HG03469 (cell line): ENCODE measurements around the gene MSMO1.
"Not testable (repeated sequence)": the region's sequence is repeated elsewhere in the genome, so short reads cannot be mapped to it uniquely, and the experiment has no call there.

ENCODE experiments used
- ATAC-seq: cut with Tn5 transposase; IDR thresholded peaks from one replicate; pipeline ENCODE4 v1.9.1; 2021; ENCODE audit warnings: mild to moderate bottlenecking, moderate library complexity, moderate number of reproducible peaks; ENCODE audit not compliant: unreplicated experiment

The MSMO1 gene

DNA sequence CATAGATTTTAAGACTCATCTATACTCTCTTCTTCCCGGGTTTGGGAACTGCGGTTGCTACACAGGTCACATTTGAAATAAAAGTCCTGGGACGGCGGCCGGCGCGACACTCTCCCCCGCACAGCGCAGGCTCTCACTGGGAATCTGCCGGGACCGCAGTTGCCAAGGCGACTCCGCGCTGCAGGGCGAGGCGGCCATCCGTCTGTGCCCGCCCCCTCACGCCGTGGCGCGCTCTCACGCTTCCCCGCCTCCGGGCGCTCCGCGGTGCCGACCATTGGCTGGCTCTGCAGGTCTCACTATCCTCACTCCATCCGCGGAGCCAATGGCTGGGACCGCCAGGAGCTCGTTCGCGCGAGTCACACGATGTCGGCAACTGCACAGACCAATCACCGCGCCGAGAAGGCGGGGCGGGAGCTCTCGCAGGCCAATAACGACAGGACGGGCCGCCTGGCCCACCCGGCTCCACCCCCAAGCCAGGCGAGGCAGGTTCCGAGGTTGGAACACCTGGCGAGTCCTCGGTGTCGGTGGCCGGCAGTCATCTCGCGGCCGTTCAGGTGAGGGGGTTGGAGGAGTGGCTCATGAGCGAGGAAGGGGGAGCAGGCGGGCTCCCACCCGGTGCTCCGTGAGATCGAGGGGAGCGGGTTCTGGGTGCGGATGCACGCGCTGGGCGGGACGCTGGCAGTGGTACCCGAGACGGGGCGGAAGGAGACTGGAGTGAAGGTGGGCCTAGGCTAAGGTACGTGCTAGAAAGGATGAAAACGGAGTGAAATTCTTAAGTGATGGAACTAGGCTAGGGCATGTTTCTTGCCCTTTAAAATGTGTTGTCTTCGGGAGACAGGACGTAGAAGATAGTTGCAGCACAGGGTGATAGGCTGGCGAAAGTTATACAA is at the start of gene MSMO1:
Gene MSMO1 (plus strand): TSS at position 459 of the 890 bp plus-strand sequence. CDS start 5,702 bp downstream, outside the sequence.
- ATAC-seq, result peak; percentile 99

DNA sequence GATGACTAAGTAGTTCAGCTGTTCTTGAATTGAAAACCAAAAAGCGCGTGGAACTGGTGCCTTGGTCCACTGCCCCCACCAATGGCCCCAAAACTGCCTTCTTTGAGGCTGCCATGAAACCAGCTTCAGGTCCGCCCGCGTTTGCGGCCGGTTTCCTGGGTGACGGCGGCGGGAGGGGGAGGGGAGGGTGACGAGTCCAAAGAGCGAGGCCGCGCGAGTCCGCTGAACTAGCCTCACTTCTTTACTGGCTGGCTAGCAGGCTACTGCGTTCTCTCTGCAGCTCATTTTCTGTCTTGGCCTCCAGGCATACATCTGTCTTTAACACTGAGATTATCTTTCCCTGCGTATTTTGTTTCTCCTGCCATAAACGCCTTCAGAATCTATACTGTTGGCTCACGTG is 47.9 kb upstream of the MSMO1 start:
- not testable (repeated sequence) for ATAC-seq

DNA sequence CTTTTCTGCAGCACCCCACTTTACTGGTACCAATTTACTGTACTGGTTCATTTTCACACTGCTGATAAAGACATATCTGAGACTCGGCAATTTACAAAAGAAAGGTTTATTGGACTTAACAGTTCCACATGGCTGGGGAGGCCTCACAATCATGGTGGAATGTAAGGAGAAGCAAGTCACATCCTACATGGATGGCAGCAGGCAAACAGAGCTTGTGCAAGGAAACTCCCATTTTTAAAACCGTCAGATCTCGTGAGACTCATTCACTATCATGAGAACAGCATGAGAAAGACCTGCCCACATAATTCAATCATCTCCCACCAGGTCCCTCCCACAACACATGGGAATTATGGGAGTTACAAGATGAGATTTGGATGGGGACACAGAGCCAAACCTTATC is 42.8 kb upstream of the MSMO1 start:
- ATAC-seq, result not testable (repeated sequence)

DNA sequence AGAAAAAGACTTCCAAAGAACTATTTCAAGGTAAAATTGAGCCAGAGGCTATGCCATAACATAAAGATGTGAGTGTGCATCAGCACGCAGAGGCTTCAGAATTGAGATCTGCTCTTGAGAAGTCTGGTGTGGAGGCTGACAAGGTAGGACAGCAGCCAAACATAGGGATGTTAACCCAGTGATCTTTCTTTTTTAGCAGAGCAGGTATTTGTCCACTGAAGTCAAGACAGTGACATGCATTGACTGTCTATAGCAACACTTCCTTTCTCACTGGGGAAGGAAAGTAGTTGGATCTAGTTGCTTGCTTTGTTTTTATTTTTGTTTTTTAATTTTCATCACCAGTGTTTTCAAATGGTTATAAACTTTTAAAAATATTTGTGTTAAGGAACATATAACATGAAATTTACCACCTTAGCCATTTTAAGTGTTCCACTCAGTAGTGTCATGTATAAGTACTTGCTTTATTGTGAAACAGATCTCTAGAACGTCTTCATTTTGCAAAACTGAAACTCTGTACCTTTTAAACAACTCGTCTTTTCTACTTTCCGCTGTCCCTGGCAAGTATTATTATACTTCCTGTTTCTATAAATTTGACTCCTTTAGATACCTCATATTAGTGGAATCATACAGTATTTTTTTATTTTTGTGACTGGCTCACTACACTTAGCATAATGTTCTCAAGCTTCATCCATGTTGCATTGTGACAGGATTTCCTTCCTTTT is 40.7 kb upstream of the MSMO1 start:
- ATAC-seq, result peak; percentile 72

DNA sequence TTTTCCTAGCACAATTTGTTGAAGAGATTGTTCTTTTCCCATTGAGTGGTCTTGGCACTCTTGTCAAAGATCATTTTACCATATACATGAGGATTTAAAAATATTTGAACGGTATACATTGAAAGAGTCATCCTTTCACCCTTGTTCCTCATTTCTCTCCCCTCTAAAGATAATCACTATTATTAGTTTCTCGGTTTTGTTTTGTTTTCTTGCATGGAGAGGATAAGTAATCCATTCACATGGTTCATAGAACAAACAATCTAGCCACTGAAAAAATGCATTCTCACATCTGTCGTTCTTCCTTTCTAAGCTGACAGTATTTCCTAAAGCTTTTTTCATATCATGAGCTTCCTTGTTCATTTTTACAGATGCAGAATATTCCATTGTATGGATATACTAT is 39.2 kb upstream of the MSMO1 start:
- ATAC-seq, result no peak

DNA sequence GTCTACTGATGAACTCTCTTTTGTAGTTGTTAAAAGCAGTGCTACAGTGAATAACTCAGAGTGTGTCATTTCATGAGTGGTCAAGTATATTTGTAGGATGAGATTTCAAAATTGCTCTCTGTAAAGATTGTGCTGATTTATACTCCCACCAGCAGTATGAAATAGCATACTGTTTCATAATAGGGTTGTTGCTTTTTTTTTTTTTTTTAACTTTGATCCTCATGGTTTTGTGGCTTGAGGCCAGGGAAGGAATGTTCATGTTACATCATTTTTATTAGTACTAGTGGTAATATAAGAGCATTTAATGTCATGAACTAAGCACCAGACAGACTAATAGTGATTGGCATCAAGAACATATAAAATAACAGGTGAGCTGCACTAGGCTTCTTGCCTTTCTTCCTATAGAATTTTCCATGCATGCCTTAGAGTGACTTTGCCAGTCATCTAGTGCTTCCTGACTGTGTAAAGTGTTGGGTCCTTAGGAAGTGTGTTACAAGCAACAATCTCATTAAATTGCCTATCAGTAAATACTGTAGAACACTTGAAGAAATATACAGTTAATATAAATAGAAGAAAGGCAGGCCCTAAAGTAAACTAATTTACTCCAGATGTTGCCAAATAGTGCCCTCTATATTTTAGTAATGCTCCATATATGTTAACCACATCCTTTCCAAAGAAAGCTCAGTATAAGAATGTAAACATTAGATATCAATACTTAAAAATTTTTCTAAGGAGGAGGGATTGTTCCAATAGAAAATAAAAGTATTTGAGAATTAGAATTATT is 38.6 kb upstream of the MSMO1 start:
- no peak for ATAC-seq

DNA sequence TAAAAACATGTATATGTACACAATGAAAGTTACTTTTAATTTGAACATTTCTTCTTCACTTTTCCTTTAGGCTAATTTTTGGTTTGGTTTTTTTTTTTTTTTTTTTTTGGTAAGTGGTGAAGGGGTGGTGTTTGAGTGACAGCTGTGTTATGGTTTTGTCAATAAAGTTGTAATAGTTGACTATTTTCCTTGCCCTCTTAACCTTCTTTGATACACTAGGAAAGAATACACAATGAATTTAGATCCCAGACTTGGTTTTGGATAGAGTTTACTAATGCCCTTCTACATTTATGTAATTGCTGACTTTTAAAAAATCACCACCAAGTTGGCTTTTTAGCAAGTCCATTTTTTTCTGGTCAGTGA is 38.1 kb upstream of the MSMO1 start:
- no peak for ATAC-seq

DNA sequence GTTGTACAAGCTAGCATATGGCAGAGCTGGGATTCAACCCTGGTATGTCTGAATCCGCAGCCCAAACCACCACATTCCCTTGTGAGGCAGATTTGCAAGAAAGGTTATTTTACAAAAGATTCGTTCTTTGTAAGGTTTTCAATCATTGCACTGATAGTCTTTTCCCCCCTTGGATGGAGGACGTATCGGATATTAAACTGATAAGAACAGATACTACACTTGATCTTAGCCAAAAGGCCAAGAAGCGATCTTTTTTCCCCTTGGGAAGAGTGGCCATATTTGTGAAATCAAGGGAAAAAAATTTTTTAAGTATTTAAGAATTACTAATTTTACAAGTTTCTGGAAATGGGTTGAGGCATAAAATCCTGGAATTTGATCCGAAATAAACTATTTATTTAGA is 34.4 kb upstream of the MSMO1 start:
- ATAC-seq, result no peak

DNA sequence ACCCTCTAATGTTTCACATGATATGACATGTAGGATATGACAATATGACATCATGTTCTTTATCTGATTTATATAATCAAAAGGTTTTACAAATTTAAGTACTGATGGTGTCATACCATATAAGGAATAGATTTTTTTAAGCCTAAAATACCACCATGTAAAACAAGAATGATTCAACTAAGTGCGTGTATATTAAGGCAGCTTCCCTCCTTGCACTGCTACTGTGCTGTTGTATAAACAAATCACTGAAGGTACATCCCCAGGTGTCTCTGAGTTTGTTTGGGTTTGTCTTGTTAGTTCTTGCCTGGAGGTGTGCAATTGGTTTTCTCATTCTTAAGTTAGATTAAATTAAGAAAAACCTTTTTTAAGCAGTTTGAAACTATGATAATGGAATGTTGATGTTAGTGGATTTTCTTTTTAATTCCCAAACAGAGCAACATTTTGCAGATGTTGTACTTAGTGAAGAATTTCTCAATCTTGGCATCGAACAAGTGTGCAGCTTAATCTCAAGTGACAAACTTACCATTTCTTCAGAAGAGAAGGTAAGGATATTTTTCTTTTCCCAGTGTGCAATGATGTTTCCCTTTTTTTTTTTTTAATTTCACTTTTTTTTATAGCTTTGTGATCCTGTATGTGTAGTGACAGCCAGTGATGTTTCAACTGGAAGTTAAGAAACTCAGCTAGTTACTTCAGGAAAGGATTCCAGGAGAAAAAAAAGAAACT is 33.4 kb upstream of the MSMO1 start:
- no peak for ATAC-seq

DNA sequence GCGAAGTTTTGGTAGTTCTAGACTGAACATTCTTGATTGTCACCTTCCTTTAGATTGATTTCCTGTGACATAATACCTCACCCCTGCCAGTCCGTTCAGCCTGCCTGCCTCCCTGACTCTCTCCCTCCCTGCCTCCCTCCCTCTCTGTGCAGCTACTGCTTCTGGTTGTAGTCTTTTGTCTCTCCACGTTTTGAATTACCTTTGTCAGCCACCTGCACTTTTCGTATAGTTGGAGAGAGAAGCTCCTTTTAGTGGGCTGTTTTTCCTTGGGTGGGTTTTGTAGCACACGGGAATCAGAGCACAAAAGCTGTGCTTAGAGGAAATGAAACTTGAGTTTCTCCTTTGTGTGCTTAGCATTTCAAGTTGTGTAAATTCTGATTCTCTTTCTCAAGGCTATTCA is 32.6 kb upstream of the MSMO1 start:
- ATAC-seq, result peak; percentile 88

DNA sequence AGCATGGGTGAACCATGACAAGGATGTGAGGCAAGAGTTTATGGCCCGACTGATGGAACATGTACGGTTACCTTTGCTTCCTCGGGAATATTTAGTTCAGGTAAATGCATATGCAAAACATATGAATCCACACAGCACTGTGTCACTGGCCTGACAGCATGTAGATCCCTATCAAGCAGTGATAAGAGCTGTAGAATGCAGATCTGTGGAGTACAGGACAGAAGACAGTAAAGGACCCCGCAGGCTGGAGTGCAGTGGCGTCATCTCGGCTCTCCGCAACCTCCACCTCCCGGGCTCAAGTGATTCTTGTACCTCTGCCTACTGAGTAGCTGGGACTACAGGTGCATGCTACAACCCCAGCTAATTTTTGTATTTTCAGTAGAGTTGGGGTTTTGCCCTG is 29.8 kb upstream of the MSMO1 start:
- no peak for ATAC-seq

DNA sequence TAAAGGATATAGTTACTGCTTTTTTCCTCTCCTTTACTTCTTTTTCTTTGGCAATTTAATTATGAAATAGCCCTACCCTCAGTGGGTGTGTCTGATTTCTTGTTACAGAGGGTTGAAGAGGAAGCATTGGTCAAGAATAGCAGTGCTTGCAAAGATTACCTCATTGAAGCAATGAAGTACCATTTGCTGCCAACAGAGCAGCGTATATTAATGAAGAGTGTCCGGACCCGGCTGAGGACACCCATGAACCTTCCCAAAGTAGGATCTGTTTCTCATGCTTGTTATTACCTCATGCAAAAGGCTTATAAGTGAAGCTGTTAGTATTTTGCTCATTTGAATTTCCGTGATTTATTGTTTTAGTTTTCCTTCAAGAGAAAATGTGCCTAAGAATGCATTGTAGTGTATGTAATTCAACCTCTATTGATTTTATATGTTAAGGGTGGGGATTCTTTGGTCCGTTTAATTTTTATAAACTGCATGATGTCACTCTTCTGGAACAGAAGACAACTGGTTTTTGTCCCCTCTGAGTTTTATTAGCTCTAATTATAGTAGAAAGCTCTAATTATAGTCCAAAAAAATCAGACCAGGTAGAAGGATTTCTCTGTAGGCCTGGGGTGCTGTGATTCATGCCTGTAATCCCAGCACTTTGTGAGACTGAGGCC is 27.9 kb upstream of the MSMO1 start:
- no peak for ATAC-seq

DNA sequence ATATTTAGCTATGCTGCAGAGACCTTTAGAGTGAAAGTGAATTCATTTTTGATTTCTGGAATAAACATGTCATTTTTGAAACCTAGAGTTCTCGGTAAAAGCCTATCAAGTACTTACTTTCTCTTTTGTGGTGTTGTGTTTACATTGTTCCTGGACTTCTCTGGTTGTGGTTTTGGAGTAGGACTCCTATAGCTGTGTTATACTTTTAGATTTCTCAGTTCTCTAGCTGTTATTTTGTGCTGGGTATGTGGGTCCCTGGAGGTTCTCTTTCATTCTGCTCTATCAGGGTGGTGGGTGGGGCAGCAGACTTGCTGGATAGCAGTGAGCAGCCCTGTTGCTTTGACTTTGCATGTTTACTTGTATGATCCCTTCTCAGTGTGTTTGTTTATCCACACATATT is 25.6 kb upstream of the MSMO1 start:
- ATAC-seq, result peak; percentile 86

DNA sequence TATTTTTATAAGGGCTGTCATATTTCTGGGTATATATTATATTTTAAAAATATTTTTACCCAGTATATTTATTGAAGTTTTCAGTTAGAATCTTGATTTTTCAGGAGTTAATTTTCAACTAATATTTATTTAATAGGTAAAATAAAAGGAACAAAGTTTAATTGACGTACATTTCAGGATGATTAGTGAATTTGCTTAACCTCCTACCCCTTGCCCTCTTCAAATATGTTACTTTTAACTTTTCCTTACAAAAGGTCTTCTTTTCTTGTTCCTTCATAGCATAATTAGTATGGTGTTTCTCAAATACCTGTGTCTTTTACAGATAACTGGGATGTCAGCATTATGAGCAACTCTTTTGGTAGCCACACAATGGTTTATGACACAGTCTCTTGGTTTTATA is 24.8 kb upstream of the MSMO1 start:
- no peak for ATAC-seq

DNA sequence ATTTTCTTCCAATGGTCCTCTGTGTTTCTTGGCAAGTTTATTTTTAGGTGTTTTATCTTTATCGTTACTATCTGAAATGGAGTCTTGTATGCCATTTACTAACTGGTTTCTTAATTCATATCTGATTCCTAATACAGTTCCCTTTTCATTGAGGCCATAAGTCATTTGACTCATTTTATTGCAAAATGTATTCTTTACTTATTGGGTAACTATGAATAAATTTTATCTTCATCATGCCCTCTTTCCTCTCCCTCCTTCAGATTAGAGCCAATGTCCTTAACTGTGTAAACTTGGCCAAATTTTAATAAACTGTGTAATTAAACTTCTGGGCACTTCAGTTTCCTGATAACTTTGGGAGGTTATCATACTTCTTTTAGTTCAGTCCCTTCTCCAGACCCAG is 19.3 kb upstream of the MSMO1 start:
- ATAC-seq, result no peak

DNA sequence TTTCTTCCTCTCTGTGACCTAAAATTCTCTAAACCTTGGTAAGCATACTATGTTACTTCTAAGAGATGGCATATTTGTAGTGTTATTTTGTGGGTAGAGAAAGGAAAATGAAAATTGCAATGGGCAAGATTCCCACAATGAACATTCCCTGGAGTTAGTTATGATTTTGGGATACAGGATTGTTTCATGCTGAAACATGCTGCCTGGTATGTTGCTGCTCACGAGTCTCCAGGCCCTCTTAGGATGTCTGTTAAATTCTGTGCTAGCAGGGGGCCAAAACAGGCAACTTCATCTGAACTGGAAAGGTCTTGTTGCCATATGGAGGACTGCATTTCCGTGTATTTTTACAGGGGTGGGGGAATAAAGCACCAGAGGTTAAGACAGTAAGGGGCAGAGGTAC is 18.9 kb upstream of the MSMO1 start:
- no peak for ATAC-seq

DNA sequence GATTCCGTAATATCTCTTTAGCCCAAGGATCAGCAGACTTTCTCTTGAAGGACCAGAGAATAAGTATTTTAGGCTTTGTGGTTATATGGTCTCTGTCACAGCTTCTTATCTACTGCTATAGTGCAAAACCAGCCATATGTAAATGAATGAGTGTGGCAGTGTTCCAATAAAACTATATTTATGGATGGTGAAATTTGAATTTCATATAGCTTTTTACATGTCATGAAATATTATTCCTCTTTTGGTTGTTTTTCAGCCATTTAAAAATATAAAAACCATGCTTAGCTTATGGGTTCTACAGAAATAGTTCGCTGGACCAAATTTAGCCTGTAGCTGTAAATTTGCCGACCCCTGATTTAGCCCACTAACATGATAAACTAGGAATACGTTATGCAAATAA is 18.0 kb upstream of the MSMO1 start:
- ATAC-seq, result no peak

DNA sequence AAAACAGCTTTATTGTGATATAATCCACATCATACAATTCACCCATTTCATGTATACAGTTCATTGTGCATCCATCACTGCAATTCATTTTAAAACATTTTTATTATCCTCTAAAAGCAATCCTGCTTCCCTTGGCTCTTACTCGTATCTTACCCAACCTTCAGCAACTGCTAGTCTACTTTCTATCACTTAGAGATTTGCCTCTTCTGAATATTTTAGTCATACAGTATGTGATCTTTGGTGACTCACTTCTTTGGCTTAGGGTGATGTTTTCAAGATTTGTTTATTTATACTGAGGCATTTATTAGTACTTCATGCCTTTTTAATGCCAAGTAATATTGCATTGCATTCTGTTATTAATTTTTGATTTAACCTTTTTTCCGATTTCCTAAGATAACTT is 15.0 kb upstream of the MSMO1 start:
- no peak for ATAC-seq

DNA sequence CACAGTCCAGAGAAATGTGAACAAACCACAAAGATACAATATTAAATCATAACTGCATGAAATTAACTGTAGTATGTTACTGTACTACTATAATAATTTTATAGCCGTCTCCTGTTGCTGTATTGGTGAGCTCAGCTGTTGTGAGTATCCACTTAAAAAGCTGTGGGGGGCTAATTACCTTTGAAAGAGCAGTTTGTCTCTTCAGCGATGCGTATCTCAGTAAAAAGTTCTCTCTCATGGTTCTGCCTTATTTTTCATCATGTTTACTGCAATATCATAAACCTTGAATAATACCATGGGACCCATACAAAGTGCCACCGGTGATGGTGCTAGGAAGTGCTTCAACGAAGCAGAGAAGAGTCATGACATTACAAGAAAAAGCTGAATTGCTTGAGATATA is 8.4 kb upstream of the MSMO1 start:
- ATAC-seq, result no peak

DNA sequence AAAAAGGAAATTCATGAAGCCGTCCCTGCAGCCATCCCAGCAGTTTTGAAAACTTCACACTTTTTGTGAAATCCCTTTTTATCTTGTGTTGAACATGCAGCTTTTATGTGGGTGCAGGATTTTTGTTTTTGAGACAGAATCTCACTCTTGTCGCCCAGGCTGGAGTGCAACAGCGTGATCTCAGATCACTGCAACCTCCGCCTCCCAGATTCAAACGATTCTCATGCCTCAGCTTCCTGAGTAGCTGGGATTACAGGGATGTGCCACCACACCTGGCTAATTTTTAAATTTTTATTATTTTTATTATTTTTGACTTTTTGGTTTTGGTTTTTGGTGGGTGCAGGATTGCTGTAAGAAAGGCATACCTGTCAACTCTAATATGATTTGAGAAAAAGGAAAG is 8.0 kb upstream of the MSMO1 start:
- ATAC-seq, result no peak
